D341Med (cell line): Measurements from ENCODE around the gene LSAMP.
"Not testable (repeated sequence)": the region's sequence is repeated elsewhere in the genome, so short reads cannot be mapped to it uniquely, and the experiment has no call there.

Experiments used
- DNase-seq: peaks from one replicate; pipeline ENCODE4 v3.0.0; 2012; ENCODE audit warnings: low spot score

The LSAMP gene

GRCh38 chr3:115792206-115792955, 652.9 kb downstream of the LSAMP start:
- DNase-seq = no peak

GRCh38 chr3:115791271-115792153, 653.8 kb downstream of the LSAMP start:
- not testable (repeated sequence) for DNase-seq

- DNase-seq = no peak
These were observed 654.5 kb downstream of the LSAMP start for GRCh38 chr3:115790759-115791158.

GRCh38 chr3:115789481-115789880, 655.8 kb downstream of the LSAMP start:
- no peak for DNase-seq

- no peak for DNase-seq
These were observed 656.3 kb downstream of the LSAMP start for GRCh38 chr3:115788921-115789470.

GRCh38 chr3:115787818-115788217, 657.5 kb downstream of the LSAMP start:
- DNase-seq = no peak

GRCh38 chr3:115785782-115786181, 659.5 kb downstream of the LSAMP start:
- no peak for DNase-seq

- no peak for DNase-seq
These were observed 660.3 kb downstream of the LSAMP start for GRCh38 chr3:115784739-115785536.

- DNase-seq = peak; percentile 95
These were observed 661.1 kb downstream of the LSAMP start for GRCh38 chr3:115783938-115784738.

- not testable (repeated sequence) for DNase-seq
These were observed 661.9 kb downstream of the LSAMP start for GRCh38 chr3:115783426-115783825.

GRCh38 chr3:115779011-115779410, 666.3 kb downstream of the LSAMP start:
- no peak for DNase-seq

GRCh38 chr3:115772951-115773350, 672.3 kb downstream of the LSAMP start:
- DNase-seq = no peak

GRCh38 chr3:115768661-115769060, 676.6 kb downstream of the LSAMP start:
- no peak for DNase-seq

- no peak for DNase-seq
These were observed 678.5 kb downstream of the LSAMP start for GRCh38 chr3:115766587-115767482.

- DNase-seq = no peak
These were observed 683.4 kb downstream of the LSAMP start for GRCh38 chr3:115761927-115762305.

GRCh38 chr3:115760716-115761115, 684.6 kb downstream of the LSAMP start:
- peak; percentile 32 for DNase-seq

GRCh38 chr3:115758076-115758763, 687.1 kb downstream of the LSAMP start:
- no peak for DNase-seq

- not testable (repeated sequence) for DNase-seq
These were observed 692.3 kb downstream of the LSAMP start for GRCh38 chr3:115752978-115753377.
